GM23338 (cell line): Measurements from ENCODE around the gene BICD2. TPM values are rescaled to one million over a fixed set of nuclear protein-coding genes. Genes with fewer than 3 reads are reported as not detected.

Experiments used
- ATAC-seq: fragments of 200-7000 bp; cut with Tn5 transposase; 3 replicates; pipeline ENCODE4 v1.9.1; 2020
- DNase-seq: peaks from one replicate; pipeline ENCODE4 v3.0.0-alpha.2; 2015; ENCODE audit warnings: low spot score
- H2AFZ ChIP-seq: fragments of 200-600 bp; sonication (generic); 2 replicates; pipeline ENCODE4 v1.8.0; 2016; ENCODE audit warnings: antibody characterized with exemption, mild to moderate bottlenecking, moderate library complexity
- H3F3A ChIP-seq: fragments of 200-600 bp; sonication (generic); replicated peaks from 2 replicates; pipeline ENCODE4 v1.8.0; 2017; ENCODE audit warnings: antibody characterized with exemption, mixed run types, low read depth
- H3K27ac ChIP-seq: fragments of 200-600 bp; sonication (generic); 2 replicates; pipeline ENCODE4 v1.6.1; 2016; ENCODE audit warnings: low read depth
- H3K27me3 ChIP-seq: fragments of 200-600 bp; sonication (generic); 2 replicates; pipeline ENCODE4 v1.8.0; 2016; ENCODE audit warnings: mild to moderate bottlenecking, mixed run types, moderate library complexity; ENCODE audit not compliant: insufficient read depth
- H3K36me3 ChIP-seq: fragments of 200-600 bp; sonication (generic); 2 replicates; pipeline ENCODE4 v1.8.0; 2016; ENCODE audit warnings: mild to moderate bottlenecking; ENCODE audit not compliant: insufficient read depth
- H3K4me1 ChIP-seq: fragments of 200-600 bp; sonication (generic); 2 replicates; pipeline ENCODE4 v1.8.0; 2016; ENCODE audit warnings: mild to moderate bottlenecking, moderate library complexity; ENCODE audit not compliant: insufficient read depth
- H3K4me2 ChIP-seq: fragments of 200-600 bp; sonication (generic); 2 replicates; pipeline ENCODE4 v1.7.1; 2017; ENCODE audit warnings: mixed run types
- H3K4me3 ChIP-seq: fragments of 200-600 bp; sonication (generic); 2 replicates; pipeline ENCODE4 v1.6.1; 2016; ENCODE audit warnings: mixed run types
- H3K79me2 ChIP-seq: fragments of 200-600 bp; sonication (generic); replicated peaks from 2 replicates; pipeline ENCODE4 v1.8.0; 2017; ENCODE audit warnings: mild to moderate bottlenecking; ENCODE audit not compliant: insufficient read depth
- H3K9me2 ChIP-seq: fragments of 200-600 bp; sonication (generic); 2 replicates; pipeline ENCODE4 v1.8.0; 2017; ENCODE audit not compliant: insufficient read depth
- H4K20me1 ChIP-seq: fragments of 200-600 bp; sonication (generic); replicated peaks from 2 replicates; pipeline ENCODE4 v1.8.0; 2017; ENCODE audit warnings: mild to moderate bottlenecking; ENCODE audit not compliant: insufficient read depth
- H3K27ac Mint-ChIP-seq: 2 replicates; pipeline ENCODE4 v1.8.0; 2020; ENCODE audit warnings: inconsistent platforms, mild to moderate bottlenecking, moderate library complexity, mixed read lengths
- H3K27me3 Mint-ChIP-seq: 3 replicates; pipeline ENCODE4 v1.8.0; 2022; ENCODE audit warnings: low read depth, mild to moderate bottlenecking, moderate library complexity, mixed read lengths, inconsistent platforms; ENCODE audit not compliant: insufficient read depth, poor library complexity
- H3K36me3 Mint-ChIP-seq: 3 replicates; pipeline ENCODE4 v1.8.0; 2021; ENCODE audit warnings: low read depth, mild to moderate bottlenecking, inconsistent platforms, moderate library complexity, mixed read lengths
- H3K4me1 Mint-ChIP-seq: 3 replicates; pipeline ENCODE4 v1.8.0; 2020; ENCODE audit warnings: mild to moderate bottlenecking, inconsistent platforms, mixed read lengths
- H3K4me3 Mint-ChIP-seq: 3 replicates; pipeline ENCODE4 v1.8.0; 2021; ENCODE audit warnings: moderate library complexity, mild to moderate bottlenecking, inconsistent platforms, mixed read lengths
- H3K9me3 Mint-ChIP-seq: 3 replicates; pipeline ENCODE4 v1.8.0; 2020; ENCODE audit warnings: moderate library complexity, mild to moderate bottlenecking, inconsistent platforms, mixed read lengths
- CREB1 ChIP-seq: fragments of 250-450 bp; sonication (Bioruptor Pico); IDR thresholded peaks from 2 replicates; pipeline ENCODE4 v1.5.0; 2020; ENCODE audit warnings: low read depth, mild to moderate bottlenecking, moderate library complexity
- CTCF ChIP-seq, 2 experiments: fragments of 200-600 bp in 1 of 2; sonication (generic) in 1 of 2; conservative IDR thresholded peaks; 2 replicates each; pipeline versions ENCODE4 v1.5.1 to v1.6.1; 2016 to 2017; ENCODE audit warnings: antibody characterized with exemption in 2 of 2, low read depth in 2 of 2, mild to moderate bottlenecking in 2 of 2, moderate library complexity in 1 of 2
- EZH2 ChIP-seq: fragments of 200-600 bp; sonication (generic); IDR thresholded peaks from one replicate; pipeline ENCODE4 v1.8.0; 2017; ENCODE audit warnings: antibody characterized with exemption, mild to moderate bottlenecking, low read depth; ENCODE audit not compliant: unreplicated experiment
- POLR2AphosphoS5 ChIP-seq: IDR thresholded peaks from 2 replicates; pipeline ENCODE4 v1.6.1; 2016; ENCODE audit warnings: antibody characterized with exemption, low read depth
- REST ChIP-seq: IDR thresholded peaks from one replicate; pipeline ENCODE4 v1.6.1; 2018; ENCODE audit warnings: antibody characterized with exemption; ENCODE audit not compliant: unreplicated experiment
- ZNF114 ChIP-seq: fragments of 250-450 bp; sonication (Bioruptor Pico); IDR thresholded peaks from 2 replicates; pipeline ENCODE4 v1.5.0; 2020; ENCODE audit warnings: mild to moderate bottlenecking, moderate library complexity
- ZNF331 ChIP-seq: fragments of 250-450 bp; sonication (Bioruptor Pico); IDR thresholded peaks from 2 replicates; pipeline ENCODE4 v1.5.0; 2020; ENCODE audit warnings: low read depth, mild to moderate bottlenecking, moderate library complexity
- polyA plus RNA-seq: library from polyadenylated mRNA; unstranded; fragments of >200 nt; fragmentation: Nextera tagmentation; extraction: Ambion mirVana; gene quantifications from 2 replicates; pipeline ENCODE4 v1.2.1, GENCODE V29; 2016
- total RNA-seq: library from RNA; depleted of rRNA; stranded (reverse); fragments of >200 nt; shearing (Covaris generic); gene quantifications from 2 replicates; pipeline ENCODE4 v1.2.3, GENCODE V29; 2014
- TF ChIP-seq, protein P1 (sequence below): IDR thresholded peaks from 2 replicates; pipeline ENCODE4 v1.6.1; 2016; ENCODE audit warnings: antibody characterized with exemption
- TF ChIP-seq, protein P2 (sequence below): fragments of 250-450 bp; sonication (Bioruptor Pico); IDR thresholded peaks from 2 replicates; pipeline ENCODE4 v1.5.0; 2020; ENCODE audit warnings: mild to moderate bottlenecking, moderate library complexity

BICD2 gene
- total and polyA plus RNA-seq, 2 experiments from 2014 or later = 8.7 to 34.3 TPM

DNA sequence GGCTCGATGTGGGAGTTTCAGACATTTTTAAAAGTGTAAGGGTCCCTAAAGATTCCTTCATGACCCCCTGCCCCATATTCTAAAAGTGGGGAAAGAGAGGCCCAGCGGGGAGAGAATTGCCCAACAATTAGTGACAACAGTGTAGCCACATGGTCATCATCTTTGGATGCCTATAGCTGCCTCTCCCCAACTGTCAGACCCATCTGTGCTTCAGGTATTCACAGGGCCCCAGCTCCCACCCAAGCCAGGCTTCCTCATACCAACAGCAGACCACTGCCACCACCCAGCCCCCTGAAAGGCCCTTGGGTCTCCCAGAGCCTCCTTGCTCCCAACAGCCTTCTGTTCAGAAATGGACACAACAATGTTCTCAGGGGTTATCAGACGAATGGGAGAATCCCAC, 4.1 kb downstream of the BICD2 start:
- H3K27ac ChIP-seq = no peak overlapping the region
- TF ChIP-seq POLR2AphosphoS5 (no peak), EZH2 (no peak)
- Mint-ChIP-seq H3K4me1 (peaks cover 40% of the 10 kb centered on the region), H3K9me3 (no peaks in the 10 kb centered on the region), H3K4me3 (no peak overlapping the region), H3K27me3 (peaks cover 17% of the 10 kb centered on the region), H3K27ac (no peak overlapping the region), H3K36me3 (no peaks in the 10 kb centered on the region; the same call in 2 of the 3 replicates)
- no peaks in the 10 kb centered on the region for H3F3A ChIP-seq
- peaks cover 16% of the 10 kb centered on the region for H3K4me1 ChIP-seq
- no peaks in the 10 kb centered on the region for H3K9me2 ChIP-seq
- peaks cover 86% of the 10 kb centered on the region for H3K79me2 ChIP-seq
- no peak overlapping the region for H2AFZ ChIP-seq
- no peaks in the 10 kb centered on the region for H3K27me3 ChIP-seq
- DNase-seq (no peak), ATAC-seq (no peak)
- H3K4me3 ChIP-seq = no peak overlapping the region
- H4K20me1 ChIP-seq = peaks cover 41% of the 10 kb centered on the region
- H3K36me3 ChIP-seq = no peaks in the 10 kb centered on the region
- H3K4me2 ChIP-seq = no peak overlapping the region

DNA sequence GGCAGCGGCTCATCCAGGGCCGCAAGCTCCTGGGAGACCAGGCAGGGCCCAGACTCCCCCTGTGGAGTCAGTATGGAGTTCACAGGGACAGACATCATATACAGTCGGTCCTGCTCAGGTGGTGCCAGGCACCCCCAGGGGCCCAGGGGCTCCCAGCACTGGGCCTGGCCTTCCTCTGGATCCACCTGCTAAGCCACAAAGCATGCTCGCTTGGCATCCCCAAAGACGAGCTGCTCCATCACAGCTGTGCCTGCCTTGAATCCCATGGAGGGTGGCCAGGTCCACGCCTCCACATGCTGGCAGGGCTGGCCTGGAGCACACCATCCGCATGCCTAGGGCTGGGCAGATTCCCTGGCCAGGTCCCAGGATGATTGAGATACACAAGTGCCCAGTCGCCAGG, 4.6 kb downstream of the BICD2 start:
- ATAC-seq (no peak), DNase-seq (no peak)
- peaks cover 90% of the 10 kb centered on the region for H3K79me2 ChIP-seq
- Mint-ChIP-seq H3K27ac (no peak overlapping the region), H3K27me3 (peaks cover 17% of the 10 kb centered on the region), H3K9me3 (no peaks in the 10 kb centered on the region), H3K4me3 (no peak overlapping the region), H3K4me1 (peaks cover 44% of the 10 kb centered on the region), H3K36me3 (no peaks in the 10 kb centered on the region; the same call in 2 of the 3 replicates)
- H3K9me2 ChIP-seq = no peaks in the 10 kb centered on the region
- peaks cover 41% of the 10 kb centered on the region for H4K20me1 ChIP-seq
- no peak overlapping the region for H3K4me2 ChIP-seq
- no peak overlapping the region for H3K4me3 ChIP-seq
- H2AFZ ChIP-seq = no peak overlapping the region
- H3K36me3 ChIP-seq = no peaks in the 10 kb centered on the region
- H3K27me3 ChIP-seq = no peaks in the 10 kb centered on the region
- no peaks in the 10 kb centered on the region for H3F3A ChIP-seq
- peaks cover 16% of the 10 kb centered on the region for H3K4me1 ChIP-seq
- no peak overlapping the region for H3K27ac ChIP-seq
- TF ChIP-seq EZH2 (no peak), POLR2AphosphoS5 (no peak), CTCF (conservative IDR thresholded peaks at IDR 0.05; ENCODE audit: low read depth in 2 of 2) (no peak), ZNF114 (no peak), CREB1 (no peak), ZNF331 (CRISPR knock-in tag) (no peak), REST (no peak)
- TF ChIP-seq, protein P1, sequence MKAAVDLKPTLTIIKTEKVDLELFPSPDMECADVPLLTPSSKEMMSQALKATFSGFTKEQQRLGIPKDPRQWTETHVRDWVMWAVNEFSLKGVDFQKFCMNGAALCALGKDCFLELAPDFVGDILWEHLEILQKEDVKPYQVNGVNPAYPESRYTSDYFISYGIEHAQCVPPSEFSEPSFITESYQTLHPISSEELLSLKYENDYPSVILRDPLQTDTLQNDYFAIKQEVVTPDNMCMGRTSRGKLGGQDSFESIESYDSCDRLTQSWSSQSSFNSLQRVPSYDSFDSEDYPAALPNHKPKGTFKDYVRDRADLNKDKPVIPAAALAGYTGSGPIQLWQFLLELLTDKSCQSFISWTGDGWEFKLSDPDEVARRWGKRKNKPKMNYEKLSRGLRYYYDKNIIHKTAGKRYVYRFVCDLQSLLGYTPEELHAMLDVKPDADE = no peak
- TF ChIP-seq, protein P2, sequence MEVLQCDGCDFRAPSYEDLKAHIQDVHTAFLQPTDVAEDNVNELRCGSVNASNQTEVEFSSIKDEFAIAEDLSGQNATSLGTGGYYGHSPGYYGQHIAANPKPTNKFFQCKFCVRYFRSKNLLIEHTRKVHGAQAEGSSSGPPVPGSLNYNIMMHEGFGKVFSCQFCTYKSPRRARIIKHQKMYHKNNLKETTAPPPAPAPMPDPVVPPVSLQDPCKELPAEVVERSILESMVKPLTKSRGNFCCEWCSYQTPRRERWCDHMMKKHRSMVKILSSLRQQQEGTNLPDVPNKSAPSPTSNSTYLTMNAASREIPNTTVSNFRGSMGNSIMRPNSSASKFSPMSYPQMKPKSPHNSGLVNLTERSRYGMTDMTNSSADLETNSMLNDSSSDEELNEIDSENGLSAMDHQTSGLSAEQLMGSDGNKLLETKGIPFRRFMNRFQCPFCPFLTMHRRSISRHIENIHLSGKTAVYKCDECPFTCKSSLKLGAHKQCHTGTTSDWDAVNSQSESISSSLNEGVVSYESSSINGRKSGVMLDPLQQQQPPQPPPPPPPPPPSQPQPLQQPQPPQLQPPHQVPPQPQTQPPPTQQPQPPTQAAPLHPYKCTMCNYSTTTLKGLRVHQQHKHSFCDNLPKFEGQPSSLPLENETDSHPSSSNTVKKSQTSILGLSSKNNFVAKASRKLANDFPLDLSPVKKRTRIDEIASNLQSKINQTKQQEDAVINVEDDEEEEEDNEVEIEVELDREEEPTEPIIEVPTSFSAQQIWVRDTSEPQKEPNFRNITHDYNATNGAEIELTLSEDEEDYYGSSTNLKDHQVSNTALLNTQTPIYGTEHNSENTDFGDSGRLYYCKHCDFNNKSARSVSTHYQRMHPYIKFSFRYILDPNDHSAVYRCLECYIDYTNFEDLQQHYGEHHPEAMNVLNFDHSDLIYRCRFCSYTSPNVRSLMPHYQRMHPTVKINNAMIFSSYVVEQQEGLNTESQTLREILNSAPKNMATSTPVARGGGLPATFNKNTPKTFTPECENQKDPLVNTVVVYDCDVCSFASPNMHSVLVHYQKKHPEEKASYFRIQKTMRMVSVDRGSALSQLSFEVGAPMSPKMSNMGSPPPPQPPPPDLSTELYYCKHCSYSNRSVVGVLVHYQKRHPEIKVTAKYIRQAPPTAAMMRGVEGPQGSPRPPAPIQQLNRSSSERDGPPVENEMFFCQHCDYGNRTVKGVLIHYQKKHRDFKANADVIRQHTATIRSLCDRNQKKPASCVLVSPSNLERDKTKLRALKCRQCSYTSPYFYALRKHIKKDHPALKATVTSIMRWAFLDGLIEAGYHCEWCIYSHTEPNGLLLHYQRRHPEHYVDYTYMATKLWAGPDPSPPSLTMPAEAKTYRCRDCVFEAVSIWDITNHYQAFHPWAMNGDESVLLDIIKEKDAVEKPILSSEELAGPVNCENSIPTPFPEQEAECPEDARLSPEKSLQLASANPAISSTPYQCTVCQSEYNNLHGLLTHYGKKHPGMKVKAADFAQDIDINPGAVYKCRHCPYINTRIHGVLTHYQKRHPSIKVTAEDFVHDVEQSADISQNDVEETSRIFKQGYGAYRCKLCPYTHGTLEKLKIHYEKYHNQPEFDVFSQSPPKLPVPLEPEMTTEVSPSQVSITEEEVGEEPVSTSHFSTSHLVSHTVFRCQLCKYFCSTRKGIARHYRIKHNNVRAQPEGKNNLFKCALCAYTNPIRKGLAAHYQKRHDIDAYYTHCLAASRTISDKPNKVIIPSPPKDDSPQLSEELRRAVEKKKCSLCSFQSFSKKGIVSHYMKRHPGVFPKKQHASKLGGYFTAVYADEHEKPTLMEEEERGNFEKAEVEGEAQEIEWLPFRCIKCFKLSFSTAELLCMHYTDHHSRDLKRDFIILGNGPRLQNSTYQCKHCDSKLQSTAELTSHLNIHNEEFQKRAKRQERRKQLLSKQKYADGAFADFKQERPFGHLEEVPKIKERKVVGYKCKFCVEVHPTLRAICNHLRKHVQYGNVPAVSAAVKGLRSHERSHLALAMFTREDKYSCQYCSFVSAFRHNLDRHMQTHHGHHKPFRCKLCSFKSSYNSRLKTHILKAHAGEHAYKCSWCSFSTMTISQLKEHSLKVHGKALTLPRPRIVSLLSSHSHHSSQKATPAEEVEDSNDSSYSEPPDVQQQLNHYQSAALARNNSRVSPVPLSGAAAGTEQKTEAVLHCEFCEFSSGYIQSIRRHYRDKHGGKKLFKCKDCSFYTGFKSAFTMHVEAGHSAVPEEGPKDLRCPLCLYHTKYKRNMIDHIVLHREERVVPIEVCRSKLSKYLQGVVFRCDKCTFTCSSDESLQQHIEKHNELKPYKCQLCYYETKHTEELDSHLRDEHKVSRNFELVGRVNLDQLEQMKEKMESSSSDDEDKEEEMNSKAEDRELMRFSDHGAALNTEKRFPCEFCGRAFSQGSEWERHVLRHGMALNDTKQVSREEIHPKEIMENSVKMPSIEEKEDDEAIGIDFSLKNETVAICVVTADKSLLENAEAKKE (CRISPR knock-in tag) = no peak
